ENCODE data around the gene TOMT.

DNA sequence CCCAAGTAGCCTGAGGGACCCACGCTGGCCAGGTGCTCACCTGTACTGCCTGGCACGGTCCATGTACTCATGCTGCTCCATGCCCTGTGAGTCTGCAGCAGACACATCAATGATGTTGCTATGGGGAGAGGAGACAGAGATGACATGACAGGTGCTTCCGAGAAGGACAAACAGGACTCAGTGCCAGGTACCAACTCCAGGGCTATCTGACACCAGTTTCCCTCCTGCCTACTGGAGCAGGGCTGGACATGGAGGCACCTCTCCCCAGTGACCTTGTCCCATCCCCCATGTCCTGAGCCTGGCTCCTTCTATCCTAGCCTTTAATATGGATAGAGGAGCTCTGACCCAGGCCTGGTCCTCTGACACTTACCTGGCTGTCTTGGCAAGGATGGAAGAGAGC lies 7.0 kb upstream of the TOMT start:
- TF ChIP-seq CTCF (IDR thresholded peaks at IDR 0.05; ENCODE audit: low read depth, low read length) (no peak), EZH2phosphoT487 (IDR thresholded peaks at IDR 0.05; ENCODE audit: low read depth) (no peak)

All from OCI-LY3 (cell line).